GM18868 (cell line): Measurements from ENCODE around the gene ZMYND11.
"Not testable (repeated sequence)": the region's sequence is repeated elsewhere in the genome, so short reads cannot be mapped to it uniquely, and the experiment has no call there.

Experiments
- ATAC-seq: cut with Tn5 transposase; IDR thresholded peaks from one replicate; pipeline ENCODE4 v1.9.1; 2021; ENCODE audit warnings: mild to moderate bottlenecking, moderate library complexity; ENCODE audit not compliant: unreplicated experiment

Gene ZMYND11

DNA sequence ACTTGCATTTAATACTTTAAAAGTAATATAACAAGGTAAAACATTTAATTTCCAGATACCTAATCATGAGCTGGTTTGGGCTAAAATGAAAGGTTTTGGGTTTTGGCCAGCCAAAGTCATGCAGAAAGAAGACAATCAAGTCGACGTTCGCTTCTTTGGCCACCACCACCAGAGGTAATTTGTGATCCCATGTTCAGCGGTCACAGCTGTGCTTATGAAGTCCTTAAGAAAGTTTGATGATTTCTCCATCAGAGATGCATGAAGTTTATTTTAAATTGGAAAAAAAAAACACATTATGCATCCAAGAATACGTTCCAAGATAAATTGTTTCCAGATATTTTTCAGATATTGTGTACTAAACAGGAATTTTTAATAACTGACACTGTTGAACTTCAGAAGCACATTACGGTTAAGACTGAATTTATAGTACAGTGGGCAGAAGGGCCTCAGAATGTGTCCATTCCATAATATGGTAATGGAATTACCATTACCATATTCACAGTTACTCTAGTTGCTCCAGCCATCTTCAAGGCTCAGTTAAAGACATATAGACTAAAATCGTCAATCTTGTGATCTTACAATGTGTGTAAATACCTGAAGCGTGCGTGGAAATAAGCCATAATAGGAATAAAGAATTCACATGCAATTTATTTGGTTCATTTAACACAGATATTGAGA is 106.8 kb downstream of the ZMYND11 start:
- no peak for ATAC-seq

DNA sequence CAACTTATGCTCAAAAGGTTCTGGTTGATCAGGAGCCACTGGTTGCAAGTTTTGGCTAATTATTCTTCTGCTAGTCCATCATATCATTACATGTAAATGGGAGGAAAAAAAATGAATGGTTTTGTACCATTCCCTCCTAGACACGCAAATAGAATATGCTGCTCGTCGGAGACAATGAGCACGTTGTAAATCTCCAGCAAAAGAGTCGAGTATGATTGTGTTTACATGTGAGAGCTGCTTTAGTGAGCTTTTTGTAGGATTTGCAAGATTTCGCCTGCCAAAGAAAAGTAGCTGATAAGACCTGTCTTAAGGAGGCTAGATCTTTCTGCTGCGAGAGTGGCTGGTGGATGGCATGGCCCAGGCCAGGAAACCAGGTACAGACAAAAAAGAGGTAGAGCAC is 109.0 kb downstream of the ZMYND11 start:
- no peak for ATAC-seq

DNA sequence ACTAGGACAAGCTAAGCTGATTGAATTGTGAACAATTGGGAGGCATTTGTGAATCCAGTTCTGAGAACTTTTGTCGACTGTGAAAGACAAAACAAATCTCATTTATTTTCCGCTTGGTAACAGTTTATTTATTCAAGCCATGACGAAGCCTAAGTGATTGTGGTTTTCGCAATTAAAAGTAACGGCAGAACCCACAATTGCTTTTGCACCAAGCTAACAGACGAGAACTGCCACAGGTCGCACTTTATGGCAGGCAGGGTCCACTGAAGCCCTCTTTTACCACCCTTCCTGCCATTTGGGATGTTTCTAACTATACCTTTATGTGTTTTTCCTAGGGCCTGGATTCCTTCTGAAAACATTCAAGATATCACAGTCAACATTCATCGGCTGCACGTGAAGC is 111.2 kb downstream of the ZMYND11 start:
- no peak for ATAC-seq

DNA sequence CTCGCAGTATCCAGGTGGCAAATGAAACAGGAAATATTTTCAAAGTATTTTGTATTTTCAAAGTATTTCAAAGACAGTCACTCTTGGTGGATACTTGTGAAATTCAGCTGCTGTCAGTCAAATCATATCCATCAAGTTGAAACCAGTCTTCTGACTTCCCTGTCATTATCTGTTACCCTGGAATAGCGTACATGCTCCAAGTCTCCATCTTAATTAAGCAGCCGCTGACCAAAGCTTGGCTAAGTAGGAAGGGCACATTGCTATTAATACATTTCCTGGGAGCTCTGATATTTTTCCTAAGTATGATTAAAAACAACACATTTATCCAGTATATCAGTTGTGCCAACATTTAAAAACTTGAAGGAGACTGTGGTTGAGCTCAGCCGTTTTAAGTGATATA is 112.2 kb downstream of the ZMYND11 start:
- ATAC-seq = no peak

DNA sequence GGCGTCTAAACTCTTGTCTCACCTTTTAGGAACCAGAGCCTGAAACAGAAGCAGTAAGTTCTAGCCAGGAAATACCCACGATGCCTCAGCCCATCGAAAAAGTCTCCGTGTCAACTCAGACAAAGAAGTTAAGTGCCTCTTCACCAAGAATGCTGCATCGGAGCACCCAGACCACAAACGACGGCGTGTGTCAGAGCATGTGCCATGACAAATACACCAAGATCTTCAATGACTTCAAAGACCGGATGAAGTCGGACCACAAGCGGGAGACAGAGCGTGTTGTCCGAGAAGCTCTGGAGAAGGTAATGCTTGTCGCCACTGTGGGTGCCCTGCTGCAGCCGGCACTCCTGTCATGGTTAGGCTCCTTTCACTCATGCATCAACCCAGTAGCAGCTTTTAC is 113.1 kb downstream of the ZMYND11 start:
- no peak for ATAC-seq

DNA sequence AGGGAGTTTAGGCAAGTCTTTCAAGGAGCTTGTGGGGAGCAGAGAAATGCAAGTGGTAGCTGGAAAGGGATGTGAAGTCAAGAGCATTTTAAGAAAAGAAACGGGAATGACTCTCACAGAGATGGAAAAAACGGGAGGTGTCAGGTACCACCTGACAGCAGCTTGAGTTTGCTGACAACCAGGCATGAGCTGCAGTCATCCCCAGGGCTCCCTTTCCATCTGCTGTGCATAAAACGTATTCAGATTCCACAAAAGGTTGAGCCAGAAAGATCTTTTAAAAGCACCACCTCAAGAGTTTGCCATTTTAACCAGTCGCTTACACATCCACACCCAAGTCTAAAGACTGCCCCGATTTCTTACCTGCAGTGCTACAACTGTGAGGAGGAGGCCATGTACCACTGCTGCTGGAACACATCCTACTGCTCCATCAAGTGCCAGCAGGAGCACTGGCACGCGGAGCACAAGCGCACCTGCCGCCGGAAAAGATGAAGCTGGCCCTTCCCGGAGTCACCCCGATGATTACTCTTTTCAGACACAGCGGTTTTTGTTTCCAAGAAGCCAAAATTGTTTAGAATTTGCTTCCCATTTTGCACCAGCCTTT is 116.8 kb downstream of the ZMYND11 start:
- no peak for ATAC-seq

DNA sequence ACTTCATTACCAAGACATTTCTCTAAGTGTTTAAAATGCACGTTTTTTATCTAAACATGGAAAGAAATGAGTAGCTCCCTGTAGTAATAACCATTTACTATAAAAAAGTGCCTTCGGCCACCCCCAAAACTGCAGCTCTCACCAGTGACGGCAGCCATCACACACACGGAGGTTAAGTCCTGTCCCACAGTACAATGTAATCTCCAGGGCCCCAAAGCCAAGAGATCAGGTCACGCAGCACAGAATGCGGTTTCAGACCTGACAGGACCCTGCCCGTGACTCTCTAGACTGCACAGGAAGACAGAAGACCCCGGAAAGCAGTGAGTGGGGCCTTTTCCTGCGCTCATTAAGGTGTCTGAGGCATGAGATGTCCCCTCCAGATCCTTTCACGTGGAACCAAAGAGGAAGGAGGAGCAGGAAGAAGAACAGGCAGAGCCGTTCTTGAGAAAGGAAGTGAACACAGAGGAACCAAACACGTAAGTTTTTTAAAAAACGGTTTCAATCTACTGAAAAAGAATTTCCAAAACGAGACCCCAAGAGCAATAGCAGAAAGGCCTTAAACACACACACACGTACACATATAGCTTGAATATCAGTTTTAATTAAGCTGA is 125.7 kb downstream of the ZMYND11 start:
- ATAC-seq = no peak

DNA sequence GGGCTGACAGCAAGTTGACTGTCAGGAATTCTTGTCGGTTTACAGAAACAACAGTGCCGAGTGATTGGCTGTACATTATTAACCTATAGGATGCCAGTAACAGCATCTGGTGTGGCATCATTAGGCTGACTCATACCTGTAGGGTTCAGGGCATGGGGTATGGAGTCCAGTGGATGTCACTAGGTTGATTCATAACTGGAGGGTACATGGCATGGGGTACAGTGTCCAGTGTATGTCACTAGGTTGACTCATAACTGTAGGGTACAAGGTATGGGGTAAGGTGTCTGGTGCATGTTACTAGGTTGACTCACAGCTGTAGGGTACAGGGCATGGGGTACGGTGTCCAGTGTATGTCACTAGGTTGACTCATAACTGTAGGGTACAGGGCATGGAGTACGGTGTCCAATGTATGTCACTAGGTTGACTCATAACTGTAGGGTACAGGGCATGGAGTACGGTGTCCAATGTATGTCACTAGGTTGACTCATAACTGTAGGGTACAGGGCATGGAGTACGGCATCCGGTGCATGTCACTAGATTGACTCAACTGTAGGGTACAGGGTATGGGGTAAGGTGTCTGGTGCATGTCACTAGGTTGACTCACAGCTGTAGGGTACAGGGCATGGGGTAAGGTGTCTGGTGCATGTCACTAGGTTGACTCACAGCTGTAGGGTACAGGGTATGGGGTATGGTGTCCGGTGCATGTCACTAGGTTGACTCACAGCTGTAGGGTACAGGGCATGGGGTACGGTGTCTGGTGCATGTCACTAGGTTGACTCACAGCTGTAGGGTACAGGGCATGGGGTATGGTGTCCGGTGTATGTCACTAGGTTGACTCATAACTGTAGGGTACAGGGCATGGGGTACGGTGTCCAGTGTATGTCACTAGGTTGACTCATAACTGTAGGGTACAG is 129.2 kb downstream of the ZMYND11 start:
- ATAC-seq = not testable (repeated sequence)

DNA sequence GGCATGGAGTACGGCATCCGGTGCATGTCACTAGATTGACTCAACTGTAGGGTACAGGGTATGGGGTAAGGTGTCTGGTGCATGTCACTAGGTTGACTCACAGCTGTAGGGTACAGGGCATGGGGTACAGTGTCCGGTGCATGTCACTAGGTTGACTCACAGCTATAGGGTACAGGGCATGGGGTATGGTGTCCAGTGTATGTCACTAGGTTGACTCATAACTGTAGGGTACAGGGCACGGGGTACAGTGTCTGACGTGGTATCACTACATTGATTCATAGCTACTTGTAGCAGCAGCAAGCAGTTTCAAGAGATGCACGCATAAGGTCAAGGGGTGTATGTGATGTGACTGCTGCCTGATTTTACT is 129.8 kb downstream of the ZMYND11 start:
- not testable (repeated sequence) for ATAC-seq

DNA sequence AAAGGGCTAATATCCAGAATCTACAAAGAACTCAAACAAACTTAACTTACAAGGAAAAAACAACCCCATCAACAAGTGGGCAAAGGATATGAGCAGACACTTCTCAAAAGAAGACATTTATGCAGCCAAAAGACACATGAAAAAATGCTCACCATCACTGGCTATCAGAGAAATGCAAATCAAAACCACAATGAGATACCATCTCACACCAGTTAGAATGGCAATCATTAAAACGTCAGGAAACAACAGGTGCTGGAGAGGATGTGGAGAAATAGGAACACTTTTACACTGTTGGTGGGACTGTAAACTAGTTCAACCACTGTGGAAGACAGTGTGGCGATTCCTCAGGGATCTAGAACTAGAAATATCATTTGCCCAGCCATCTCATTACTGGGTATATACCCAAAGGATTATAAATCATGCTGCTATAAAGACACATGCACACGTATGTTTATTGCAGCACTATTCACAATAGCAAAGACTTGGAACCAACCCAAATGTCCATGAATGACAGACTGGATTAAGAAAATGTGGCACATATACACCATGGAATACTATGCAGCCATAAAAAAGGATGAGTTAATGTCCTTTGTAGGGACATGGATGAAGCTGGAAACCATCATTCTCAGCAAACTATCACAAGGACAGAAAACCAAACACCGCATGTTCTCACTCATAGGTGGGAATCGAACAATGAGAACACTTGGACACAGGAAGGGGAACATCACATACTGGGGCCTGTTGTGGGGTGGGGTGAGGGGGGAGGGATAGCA is 130.7 kb downstream of the ZMYND11 start:
- ATAC-seq = not testable (repeated sequence)

DNA sequence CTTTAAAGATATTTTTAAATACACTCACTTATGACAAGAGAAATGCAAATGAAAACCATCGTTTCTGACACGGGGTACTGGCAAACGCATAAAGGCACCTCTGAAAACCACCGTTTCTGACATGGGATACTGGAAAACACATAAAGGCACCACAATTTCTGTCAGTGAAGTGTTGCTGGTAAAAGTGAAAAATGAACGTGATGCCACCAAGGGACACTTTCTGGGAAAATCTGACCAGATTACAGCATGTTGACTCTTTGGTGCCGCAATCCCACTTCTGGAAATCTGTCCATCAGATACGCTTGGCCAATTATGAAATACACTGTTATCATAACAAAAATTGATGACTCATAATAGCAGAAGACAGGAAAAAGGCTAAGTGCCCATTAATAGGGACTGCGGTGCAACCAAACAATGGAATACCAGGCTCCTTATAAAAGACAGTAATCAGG is 131.7 kb downstream of the ZMYND11 start:
- no peak for ATAC-seq

DNA sequence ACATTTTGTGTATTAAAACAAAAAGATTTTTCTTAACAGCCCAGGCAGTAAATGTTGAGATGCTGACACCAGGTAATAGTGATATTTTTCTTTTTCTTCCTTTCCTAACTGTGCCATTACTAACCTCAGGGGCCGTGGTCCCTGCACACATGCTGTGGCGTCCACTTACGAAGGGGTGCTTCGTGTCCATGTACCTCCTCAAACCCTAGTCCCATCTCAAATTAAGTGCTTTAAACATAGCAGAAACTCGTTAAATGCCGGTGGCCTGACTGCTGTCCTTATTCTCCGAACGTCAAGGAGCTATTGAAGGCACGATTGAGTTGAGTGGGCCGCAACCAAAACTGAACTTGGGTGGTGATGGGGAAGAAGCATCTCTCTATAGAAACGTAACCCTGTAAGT is 132.4 kb downstream of the ZMYND11 start:
- no peak for ATAC-seq

DNA sequence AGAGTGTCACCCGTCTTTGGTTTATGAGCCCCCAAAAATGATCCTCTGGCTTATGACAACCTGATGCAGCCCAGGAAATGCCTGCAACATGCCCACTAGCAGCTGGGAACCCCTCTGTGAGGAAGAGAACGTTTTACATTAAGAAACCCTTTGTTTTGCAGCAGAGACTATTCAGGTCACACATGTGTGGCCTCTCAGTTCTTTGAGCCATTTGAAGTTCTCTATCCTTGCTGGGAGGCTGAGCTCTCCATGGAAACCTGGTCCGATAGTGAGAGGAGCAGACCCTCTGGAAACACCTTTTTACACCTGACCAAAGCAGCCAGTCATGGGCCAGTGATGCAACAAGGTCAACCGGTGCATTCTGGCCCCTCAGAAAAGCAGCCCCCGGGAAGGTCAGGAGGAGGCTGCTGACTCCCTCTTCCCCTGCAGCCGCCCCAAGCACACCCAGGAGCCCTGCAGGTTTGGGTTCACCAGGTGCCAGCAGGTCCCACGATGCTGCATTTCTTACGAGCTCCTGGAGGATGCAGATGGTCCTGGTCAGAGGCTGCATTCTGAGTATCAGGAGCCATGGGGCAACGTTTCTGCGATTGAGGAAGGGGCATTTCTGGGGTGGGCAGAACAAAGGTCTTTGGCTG is 134.3 kb downstream of the ZMYND11 start:
- no peak for ATAC-seq

DNA sequence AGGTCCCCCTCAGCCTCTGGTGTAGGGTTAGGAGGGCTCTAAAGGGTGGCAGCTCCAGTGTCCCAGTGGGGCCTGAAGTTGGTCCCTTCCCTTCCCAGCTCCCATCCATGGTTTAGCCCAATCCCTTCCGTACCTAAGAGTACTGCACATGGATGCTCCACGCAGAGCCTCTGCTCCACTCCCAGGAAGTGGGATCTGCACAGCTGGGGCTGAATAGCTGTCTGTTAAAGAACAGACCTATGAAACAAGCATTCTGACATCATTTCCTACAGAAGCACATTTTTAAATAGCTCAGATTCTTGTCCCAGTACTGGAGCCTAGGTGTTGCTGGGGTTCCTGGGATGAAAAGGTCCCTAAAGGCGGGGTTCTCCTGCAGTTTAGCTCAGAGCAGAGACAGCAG is 135.9 kb downstream of the ZMYND11 start:
- ATAC-seq = no peak

DNA sequence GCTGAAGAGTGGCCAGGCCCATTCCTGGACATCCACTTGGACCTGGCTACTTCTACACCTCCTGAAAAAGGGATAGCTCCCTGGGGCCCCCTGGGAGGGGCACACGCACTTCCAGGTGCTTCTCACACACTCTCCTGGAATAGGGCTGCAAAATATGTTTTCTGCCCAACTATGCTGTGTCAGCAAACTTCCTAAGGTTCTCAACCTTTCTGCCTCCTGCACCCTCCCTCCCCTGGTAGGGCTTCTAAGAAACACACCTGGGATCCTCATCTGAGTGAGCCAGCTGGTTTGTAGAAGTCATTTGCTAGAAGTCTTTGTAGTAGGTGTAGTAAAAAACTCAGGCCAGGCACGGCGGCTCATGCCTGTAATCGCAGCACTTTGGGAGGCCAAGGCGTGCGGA is 136.5 kb downstream of the ZMYND11 start:
- ATAC-seq = no peak

DNA sequence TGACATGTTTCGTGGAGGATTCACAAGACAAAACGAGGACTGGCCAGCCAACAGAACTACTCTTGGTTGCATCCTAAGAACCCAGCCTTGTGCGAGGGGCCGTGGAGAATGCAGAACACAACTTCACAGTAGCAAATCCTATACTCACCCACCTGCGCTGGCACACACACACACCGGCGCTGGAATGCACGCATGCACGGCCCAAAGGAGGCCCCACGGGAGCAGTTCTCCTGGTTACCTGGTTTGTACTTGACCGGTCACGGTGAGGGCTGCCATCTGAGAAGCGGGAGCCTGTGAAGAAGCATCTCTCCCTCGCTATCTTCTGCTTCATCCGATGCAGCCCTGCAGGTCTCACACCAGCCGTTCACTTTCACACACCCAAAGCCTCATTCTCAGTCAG is 137.8 kb downstream of the ZMYND11 start:
- ATAC-seq = no peak

DNA sequence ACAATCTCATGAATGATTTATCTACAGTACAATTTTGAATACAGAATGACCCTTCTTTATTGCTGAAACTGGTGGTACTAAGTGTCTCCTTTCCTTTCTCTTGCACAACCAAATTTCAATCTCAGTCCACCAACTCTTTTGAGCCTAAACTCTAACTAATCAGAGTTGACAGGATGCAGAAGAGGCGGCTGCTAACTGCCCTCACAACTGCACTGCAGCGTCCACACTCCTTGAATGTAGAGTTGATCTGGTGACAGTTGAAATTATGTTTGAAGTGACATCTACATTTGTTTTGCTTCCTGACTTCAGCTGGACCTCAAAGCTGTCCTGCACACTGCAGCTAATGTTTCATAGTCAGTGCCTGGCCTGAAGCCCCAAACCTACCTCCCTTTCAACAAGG is 139.6 kb downstream of the ZMYND11 start:
- ATAC-seq = no peak

DNA sequence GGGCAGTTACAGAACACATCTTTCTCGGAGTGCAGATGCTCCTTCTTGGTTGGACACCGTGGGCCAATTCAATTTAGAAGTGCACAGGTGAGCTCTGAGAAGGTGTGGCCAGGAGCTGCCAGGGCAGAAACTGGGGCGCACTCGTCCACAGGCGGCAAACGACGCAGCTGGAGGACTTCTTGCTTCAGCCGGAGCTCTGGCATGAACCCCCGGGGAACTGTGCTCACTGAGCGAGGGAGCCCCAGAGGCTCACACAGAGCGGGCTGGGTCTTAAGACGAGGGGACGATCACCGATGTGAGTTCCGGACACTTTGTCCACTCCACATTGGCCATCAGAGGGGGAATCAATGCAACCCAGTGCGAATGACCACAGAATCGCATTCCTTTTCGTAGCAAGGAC is 140.4 kb downstream of the ZMYND11 start:
- ATAC-seq = no peak

DNA sequence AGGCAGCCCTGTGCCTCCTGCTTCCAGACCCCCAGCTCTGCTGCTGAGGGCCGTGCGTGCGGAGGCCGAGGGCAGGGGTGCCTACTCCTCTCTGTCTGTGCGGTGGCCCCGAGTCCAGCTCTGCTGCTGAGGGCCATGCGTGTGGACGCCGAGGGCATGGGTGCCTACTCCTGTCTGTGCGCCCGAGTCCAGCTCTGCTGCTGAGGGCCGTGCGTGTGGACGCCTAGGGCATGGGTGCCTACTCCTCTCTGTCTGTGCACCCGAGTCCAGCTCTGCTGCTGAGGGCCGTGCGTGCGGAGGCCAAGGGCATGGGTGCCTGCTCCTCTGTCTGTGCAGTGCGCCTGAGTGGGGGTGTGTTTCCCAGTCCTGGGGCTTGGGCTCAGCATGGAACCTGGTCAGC is 142.7 kb downstream of the ZMYND11 start:
- no peak for ATAC-seq

DNA sequence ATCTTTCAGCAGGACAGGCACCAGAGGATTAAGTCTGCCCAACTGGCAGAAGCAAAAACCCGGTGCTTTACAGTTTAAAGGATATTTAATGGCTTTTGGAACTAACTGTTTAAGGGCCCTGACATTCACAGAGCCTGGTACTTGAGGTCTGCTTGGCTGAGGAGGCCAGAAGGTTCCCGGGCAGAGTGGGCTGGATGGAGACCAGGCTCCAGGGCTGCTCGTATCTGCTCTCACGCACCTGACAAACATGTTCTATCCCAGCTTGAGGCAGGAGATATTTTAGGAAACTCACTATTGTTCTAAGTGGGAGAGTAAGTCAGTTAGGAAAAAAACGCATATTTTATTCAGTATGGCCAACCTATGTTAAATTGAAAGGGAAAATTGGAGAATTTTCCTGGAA is 143.5 kb downstream of the ZMYND11 start:
- ATAC-seq = no peak
